GM19467 (cell line): ENCODE results near the gene PERM1.
"Not testable (repeated sequence)": the region's sequence is repeated elsewhere in the genome, so short reads cannot be mapped to it uniquely, and the experiment has no call there.

Experiments used
- ATAC-seq: cut with Tn5 transposase; IDR thresholded peaks from one replicate; pipeline ENCODE4 v1.9.1; 2021; ENCODE audit warnings: mild to moderate bottlenecking, moderate library complexity; ENCODE audit not compliant: unreplicated experiment

The PERM1 gene

DNA sequence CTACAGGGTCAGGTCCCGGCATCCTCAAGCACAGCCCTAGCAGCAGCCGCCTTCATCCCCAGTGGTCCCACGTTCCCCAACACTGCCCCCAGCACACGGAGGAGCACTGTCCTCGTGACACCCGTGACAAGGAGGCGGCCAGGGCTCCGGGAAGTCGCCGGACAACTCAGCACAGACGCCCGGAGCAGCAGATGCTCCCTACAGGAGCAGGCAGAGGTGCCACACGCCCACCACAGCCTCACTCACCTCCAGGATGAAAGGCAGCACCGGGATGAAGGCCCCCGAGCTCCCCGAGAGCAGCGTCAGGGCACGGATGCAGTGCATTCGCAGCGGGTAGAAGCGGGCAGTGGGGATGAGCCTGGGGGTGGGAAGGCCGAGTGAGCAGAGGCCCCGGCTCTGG lies 31.0 kb downstream of the PERM1 start:
- ATAC-seq, result no peak

DNA sequence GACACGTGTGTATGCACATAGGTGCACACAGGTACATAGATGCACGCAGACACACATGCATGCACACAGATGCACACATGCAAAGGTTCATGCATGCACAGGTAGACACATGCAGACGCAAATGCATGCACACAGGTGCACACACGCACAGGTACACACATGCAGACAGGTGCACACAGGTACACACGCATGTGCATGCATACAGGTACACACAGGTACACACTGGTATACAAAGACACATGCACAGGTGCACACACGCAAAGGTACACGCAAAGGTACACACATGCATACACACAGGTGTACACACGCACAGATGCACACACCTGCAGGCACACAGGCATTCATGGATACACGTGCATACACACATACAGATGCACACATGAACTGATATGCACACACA lies 31.6 kb downstream of the PERM1 start:
- ATAC-seq, result no peak

DNA sequence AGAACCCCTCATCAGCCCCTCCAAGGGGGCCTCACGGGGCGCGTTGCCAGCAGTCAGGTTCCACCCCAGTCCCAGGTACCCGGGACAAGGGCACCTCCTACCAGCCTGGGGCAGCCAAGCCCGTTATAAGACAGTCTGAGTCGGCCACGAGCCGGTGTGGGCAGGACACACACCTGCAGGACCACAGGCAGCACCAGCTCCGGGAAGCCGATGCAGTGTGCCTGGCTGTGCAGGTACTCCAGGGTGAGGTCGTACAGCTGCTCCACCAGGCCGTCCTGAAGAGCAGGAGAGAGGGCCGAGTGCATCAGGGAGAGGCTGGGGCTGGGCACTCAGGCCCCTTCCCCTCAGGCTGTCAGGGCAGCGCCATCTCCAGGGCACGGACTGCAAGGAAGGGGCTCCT lies 33.9 kb downstream of the PERM1 start:
- no peak for ATAC-seq

DNA sequence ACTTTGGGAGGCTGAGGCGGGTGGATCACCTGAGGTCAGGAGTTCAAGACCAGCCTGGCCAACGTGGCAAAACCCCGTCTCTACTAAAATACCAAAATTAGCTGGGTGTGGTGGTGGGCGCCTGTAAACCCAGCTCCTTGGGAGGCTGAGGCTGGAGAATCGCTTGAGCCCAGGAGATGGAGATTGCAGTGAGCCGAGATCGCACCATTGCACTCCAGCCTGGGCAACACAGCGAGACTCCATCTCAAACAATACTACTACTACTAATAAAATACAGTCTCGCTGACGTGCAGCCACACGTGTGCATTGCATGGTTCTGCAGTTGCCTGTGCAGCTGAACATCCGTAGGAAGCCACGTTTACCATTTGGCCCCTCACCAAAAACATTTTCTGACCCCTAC lies 35.1 kb downstream of the PERM1 start:
- not testable (repeated sequence) for ATAC-seq

DNA sequence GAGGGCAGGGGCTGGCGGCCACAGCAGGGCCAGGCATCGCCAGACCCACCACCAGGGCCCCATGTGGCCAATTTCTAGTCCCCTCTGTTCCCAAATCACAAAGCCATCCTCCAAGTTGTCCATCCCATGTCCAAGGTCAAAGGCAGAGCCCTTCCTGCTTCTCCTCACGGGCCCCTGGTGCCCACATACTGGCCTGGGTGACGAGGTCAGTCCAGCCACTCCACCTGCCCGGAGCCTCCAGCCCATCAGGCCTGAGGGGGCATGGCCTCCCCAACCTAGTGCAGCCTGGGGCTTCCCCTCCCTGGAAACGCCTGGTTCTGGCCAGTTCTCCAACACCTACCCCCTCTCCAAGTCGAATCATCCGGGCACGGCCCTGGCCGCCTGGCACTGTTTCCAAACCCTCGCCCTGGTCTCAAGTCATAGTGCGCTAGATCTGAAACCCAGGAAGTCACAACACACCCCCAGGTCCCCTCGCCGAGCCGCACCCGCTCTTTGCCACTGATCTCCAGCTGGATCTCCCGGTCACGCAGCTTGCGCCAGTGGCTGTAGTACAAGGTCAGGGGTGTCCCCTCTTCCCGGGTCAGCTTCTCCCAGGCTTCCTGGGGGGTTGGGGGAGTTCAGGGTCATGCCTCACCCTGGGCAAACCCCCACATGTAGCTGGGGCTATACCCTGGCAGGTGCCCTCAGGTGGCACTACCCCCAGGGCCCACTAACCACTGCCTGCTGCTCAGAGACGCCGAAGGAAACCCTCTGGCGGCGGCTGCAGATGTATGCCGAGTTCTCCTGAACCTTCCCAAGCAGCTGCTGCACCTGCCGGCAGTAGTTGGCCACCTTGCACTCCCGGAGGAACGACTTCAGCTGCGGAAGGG lies 36.0 kb downstream of the PERM1 start:
- ATAC-seq, result no peak

DNA sequence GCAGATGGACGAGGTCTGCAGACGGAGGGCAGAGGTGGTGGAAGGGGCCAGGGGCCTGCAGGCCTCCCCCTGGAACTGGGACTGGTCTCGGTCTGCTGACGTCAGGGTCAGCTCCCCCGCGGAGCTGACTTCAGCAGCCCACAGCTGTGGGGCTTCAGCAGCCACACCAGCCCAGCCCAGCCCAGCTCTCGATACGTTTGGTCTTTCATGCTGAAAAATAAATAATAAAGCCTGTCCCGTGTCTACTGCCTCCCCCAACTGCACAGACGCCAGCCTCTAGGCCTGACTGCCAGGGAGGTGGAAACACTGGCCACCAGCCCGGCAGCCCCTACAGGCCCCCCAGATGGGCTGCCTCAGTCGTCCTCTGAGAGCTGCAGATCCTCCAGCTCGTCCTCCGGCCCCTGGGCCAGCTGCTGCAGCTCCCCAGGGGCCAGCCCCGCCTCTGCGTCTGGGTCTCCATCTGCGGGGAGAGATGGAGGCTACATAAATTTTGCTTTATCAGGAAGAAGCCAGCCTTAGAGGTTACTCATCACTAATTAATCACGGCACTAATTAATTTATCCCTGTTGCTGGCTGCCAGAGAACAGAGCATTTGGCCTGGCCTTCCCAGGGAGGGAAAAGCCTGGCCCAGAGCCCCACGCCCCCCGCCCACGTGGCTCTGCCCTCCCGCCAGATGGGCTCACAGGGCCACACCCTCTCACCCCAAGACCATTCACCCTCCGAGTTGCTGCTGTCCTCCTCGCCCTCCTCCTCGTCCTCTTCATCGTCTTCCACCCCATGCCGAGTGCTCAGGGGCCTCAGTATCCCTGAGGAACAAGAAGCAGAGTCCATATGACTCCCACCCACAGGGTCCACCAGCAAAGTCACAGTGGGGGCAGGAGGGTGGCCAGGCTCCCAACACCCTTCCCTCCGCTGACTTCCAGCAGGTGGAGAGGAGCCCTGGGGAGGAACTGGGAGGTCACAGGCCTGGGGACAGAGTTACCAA lies 37.3 kb downstream of the PERM1 start:
- no peak for ATAC-seq

DNA sequence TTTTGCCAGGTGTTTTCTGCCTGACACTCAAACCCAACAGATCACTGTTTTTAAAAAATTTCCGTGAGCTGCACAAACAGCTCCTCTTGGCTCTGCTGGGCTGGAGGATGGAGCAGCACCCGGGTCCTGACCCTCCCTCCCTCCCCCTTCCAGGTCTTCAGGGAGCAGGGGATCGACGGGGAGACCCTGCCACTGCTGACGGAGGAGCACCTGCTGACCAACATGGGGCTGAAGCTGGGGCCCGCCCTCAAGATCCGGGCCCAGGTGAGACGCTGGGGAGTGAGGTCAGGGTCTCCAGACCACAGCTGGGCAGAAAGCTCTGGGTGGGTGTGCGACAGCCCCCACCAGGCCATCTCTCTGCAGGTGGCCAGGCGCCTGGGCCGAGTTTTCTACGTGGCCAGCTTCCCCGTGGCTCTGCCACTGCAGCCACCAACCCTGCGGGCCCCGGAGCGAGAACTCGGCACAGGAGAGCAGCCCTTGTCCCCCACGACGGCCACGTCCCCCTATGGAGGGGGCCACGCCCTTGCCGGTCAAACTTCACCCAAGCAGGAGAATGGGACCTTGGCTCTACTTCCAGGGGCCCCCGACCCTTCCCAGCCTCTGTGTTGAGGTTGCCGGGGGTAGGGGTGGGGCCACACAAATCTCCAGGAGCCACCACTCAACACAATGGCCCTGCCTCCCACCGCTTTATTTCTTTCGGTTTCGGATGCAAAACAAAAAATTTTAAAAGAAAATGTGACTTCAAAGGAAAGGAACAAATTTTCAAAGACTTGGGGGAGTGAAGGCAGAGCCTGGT lies 38.1 kb downstream of the PERM1 start:
- ATAC-seq, result no peak

DNA sequence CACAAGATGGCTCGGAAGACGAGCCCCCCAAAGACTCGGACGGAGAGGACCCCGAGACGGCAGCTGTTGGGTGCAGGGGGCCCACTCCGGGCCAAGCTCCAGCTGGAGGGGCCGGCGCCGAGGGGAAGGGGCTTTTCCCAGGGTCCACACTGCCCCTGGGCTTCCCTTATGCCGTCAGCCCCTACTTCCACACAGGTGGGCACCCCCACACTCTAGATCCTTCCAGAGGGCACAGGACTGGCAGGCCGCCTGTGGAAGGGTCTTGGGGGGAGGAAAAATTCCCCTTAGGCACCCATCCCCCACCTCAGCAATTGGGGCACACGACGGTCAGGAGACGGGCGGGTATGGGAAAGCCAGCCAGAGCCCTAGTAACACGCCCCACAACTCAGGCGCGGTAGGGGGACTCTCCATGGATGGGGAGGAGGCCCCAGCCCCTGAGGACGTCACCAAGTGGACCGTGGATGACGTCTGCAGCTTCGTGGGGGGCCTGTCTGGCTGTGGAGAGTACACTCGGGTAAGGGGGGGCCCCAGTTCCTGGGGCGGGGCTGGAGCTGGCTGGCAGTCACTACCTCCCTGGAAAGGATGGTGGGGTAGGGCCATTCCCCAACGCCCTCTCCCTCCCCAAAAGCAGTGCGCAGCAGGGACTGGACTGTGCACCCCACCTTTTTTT lies 38.9 kb downstream of the PERM1 start:
- ATAC-seq, result no peak

DNA sequence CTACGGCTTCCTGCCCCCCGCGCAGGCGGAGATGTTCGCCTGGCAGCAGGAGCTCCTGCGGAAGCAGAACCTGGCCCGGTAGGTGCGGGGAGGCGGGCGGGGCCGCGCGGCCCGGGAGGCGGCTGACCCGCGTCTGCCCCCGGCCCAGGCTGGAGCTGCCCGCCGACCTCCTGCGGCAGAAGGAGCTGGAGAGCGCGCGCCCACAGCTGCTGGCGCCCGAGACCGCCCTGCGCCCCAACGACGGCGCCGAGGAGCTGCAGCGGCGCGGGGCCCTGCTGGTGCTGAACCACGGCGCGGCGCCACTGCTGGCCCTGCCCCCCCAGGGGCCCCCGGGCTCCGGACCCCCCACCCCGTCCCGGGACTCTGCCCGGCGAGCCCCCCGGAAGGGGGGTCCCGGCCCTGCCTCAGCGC lies 39.5 kb downstream of the PERM1 start:
- no peak for ATAC-seq

DNA sequence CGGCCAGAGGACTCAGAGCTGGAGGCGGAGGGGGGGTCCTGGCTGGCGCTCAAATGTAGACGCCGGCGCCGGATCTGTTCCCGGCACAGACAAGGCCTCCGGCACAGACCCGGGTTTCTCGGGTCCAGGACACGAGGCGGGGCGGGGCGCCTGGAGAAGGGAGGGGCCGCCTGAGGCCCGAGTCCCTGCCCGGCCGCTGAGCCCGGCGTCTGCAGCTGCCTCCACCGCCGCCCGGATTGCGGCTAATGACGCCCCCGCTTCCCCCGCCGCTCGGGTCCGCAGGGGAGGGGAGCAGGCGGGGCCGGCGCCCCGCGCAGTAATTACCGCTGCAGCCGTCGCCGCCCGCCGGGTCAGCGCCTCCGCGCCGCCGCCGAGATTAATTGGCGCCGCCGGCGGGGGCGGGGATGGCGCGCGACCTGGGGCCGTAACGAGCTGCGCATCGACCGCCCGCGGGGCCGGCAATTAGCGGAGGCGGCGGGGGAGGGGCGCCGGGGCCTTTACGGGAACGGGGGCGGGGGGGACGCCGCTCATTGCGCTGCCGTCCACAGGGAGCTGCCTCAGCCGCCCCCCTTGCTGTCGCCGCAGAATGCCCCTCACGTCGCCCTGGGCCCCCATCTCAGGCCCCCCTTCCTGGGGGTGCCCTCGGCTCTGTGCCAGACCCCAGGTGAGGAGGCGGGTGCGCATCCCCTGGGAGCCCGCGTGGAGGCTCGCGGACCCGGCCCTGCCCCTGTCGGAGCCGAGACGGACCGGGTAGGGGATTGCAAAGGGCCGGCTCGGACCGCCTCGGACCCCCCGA lies 40.1 kb downstream of the PERM1 start:
- no peak for ATAC-seq

DNA sequence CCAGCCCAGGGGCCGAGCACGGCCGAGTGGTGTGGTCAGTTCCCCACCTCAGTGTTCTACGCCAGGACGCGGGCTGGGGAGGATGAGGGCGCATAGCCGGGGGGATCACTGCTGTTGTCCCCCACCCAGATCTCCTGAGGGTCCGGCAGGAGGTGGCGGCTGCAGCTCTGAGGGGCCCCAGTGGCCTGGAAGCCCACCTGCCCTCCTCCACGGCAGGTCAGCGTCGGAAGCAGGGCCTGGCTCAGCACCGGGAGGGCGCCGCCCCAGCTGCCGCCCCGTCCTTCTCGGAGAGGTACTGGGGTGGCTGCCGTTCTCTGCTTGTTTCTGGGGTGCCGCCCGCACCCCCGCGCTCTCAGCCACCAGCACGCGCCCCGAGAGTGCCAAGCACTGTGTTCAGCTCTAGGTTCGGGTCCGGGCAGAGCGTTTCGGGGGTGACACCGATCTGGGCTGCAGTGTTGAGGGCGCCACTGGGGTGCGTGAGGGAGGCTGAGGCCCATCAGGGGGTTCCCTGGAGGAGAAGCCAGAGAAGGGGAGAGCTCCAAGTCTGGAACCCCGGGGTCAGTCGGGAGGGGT lies 40.8 kb downstream of the PERM1 start:
- no peak for ATAC-seq

DNA sequence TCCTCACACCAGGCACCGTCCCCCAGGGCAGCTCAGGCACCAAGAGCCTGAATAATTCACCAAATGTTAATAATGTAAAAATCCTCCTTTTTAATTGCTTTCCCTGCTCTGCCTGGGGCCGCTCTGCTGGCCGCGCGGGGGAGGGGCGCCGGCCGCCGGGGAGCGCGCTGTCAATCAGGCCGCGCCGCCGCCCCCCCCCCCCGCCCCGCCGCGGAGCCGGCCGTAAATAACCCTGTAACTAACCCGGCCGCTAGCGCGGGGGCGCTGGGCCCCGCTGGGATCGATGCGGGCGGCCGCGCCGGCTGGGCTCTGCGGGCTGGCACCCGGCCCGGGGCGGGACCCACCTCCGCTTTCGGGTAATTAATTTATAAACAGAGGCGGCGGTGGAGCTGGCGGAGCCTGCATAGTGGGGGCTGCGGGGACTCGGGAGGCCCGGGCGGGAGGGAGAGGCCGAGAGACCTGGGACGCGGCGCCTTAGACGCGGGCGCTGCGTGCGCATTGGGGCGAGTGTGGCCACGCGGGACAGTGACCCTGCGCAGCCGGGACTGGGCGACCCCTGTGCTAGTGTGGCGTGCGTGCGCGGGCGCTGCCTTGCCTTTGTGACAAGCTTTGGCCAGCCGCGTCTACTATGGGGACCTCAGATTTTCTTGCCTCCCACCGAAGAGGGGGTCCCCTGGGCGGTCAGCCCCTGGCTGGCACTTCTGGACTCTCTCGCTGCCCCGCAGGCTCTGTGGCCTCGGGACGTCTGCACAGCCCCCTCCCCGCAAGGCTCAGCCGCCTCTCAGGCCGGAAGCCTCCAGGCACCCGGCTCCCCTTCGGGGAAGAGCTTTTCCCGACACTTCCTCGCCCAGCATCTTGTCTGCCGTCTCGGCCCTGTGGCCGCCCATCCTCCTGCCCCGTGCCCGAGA lies 41.5 kb downstream of the PERM1 start:
- no peak for ATAC-seq

DNA sequence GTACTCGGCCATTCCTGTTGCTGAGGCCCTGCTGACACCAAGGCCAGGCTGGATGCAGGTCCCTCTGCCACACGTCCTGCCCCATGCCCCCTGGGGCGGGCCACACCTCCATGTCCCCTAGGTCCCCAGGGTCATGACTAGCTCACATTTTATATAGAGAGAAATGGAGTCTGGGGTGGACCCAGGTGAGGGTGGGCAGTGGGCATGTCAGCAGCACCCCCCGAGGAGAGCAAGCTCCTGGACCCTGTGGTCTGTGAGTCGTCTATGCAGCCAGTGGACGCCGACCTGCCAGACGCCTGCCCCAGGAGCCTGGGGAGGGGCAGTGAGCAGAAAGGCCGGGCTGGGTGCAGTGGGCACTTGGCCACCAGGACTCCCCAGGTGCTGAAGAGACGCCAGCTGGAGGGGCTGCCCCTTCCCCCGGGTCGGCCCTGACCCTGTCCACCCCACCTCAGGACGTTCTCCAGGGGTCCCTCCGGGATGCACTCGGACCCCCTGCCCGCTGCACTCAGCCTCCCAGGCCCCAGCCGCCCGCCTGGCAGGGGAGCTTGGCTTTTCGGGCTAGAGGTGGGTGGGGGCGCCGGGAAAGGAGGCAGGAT lies 42.3 kb downstream of the PERM1 start:
- no peak for ATAC-seq

DNA sequence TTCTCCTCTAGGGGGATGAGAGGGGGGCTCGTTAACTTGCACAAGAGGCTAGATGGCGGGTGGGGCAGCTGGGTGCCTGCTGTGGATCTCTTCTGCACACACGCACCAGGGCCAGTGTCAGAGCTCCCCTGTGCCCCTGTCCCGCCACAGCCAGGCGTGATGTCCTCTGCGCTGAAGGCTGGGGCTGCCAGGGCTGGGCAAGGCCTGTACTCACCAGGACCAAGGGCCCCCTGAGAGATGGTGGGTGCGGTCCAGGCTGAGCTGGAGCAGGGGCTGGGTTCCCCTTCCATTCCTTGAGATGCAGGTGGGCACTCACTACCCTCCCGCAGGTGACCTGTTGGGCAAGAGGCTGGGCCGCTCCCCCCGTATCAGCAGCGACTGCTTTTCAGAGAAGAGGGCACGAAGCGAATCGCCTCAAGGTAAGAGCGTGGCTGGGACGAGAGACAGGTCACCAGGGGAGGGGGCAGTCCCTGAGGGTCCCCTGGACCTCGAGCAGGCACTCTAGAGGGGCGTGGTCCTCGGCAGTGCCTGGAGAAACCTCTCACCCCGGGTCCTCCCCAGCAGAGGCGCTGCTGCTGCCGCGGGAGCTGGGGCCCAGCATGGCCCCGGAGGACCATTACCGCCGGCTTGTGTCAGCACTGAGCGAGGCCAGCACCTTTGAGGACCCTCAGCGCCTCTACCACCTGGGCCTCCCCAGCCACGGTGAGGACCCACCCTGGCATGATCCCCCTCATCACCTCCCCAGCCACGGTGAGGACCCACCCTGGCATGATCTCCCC lies 43.0 kb downstream of the PERM1 start:
- no peak for ATAC-seq

DNA sequence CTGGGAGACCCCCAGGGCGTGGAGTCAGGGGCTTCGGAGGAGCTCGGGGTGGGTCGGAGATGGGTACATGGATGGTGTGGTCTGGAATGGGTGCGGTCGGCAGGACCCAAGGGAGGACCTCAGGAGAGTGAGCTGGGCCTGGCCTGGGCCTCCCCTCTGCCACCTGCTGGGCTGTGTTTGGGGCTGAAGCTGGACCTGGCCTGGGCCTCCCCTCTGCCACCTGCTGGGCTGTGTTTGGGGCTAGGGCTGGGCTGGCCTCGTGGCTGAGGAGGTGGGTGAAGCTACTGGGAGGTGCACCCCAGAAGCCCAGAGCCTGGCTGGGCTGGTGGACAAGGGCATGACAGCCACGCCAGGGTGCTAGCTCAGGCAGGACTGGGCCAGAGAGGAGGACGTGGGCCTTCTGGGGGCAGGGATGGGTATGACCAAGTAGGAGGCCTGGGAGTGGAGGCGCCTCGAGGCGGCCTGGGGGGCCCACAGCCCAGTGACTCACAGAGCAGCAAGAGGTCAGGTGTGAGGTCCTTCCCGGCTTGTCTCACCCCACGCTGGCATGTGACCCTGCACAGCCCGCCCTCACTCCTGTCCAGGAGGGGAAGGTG lies 43.7 kb downstream of the PERM1 start:
- ATAC-seq, result no peak

DNA sequence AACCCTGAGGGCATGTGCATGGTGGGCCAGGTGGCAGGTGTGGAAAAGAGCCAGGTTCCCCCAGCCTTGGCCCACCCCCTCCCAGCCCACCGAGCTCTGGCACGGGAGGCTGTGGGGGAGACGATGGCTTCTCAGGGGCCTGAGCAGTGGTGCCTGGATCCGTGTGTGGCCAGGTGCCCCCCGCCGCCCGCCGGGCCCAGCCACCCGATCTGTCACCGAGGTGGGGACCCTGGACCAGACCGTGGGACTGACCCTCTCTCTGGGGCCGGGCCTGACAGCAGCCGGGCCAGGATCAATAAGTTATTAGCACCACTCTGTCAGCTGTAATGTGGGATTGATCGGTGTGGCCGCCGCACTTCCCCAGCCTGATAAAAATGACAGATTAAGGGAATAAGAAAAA lies 44.4 kb downstream of the PERM1 start:
- ATAC-seq, result no peak
